Fibroblast of pulmonary artery (primary cell): ENCODE data around the gene KIRREL3.
A peak's percentile ranks its signal among the peaks of the same experiment; 100 is the strongest.

Experiments used
- DNase-seq: peaks from one replicate; pipeline ENCODE4 v3.0.0-alpha.2; 2010; ENCODE audit warnings: low read depth
- H3K4me3 ChIP-seq: replicated peaks from 2 replicates; pipeline ENCODE4 v1.5.1; 2011; ENCODE audit warnings: low read depth, mild to moderate bottlenecking, control low read depth, low read length, moderate library complexity
- TF ChIP-seq, protein P1 (sequence below): IDR thresholded peaks from 2 replicates; pipeline ENCODE4 v1.5.1; 2011; ENCODE audit warnings: mild to moderate bottlenecking, control low read depth, low read length, inconsistent platforms; ENCODE audit errors: missing control alignments

The KIRREL3 gene

DNA sequence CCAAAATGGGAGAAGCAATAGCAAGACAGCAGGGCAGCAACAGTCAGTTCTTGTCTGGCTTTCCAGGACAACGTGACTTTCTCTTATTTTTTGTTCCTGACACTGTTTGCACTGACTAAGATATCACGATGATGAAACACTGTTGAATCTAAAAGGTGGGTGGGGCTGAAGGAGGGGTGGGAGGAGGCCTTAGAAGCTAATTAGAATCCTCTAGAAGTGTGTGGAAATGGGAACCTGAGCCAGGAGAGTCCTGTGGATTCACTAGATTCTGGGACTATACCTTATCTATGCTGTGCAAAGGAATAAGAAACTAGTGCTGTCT, 344.8 kb downstream of the KIRREL3 start:
- TF ChIP-seq, protein P1, sequence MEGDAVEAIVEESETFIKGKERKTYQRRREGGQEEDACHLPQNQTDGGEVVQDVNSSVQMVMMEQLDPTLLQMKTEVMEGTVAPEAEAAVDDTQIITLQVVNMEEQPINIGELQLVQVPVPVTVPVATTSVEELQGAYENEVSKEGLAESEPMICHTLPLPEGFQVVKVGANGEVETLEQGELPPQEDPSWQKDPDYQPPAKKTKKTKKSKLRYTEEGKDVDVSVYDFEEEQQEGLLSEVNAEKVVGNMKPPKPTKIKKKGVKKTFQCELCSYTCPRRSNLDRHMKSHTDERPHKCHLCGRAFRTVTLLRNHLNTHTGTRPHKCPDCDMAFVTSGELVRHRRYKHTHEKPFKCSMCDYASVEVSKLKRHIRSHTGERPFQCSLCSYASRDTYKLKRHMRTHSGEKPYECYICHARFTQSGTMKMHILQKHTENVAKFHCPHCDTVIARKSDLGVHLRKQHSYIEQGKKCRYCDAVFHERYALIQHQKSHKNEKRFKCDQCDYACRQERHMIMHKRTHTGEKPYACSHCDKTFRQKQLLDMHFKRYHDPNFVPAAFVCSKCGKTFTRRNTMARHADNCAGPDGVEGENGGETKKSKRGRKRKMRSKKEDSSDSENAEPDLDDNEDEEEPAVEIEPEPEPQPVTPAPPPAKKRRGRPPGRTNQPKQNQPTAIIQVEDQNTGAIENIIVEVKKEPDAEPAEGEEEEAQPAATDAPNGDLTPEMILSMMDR, result no peak
- no peak for DNase-seq
- no peak overlapping the region for H3K4me3 ChIP-seq

DNA sequence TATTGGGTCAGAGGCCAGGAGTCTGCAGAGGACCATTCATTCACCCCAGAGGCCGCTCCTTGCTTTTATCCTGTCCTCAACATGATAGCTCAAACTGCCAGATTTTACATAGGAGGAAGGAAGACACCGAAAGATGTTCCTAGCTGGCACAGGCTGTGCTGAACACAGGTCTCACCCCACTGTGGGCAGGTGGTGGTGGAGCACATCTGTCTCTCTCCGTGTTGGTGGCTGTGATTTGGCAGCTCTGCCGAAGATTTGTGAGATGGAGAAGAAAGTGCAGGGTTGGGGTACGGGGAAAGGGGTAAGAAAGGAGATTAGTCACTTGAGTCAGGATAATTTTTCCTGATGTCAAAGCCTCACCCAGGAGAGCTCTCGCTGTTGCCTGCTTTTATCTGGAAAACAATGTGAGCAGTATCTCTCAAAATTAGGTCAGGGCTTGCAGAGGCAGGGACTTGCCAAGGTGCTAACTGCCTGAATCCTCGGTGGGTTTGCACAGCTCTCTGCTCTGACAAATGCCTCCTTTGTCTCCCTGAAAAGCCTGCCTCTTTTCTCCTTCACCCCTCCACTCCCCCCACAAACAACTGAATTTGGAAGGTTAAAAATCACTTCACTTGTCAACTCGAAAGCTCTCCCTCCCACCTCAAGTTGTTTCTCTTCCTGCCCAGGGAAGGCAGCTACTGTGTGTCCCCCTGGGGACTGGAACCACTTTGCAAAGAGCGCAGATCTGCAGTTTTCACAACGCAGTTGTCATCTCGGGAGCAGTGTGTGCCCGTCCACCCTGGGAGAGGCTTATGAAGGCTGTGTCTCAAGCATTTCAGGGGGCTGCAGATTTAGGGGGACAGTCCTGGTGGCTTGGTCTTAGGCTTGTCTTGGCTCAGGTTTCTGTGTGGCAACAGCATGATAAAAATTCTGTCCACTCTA, 345.4 kb downstream of the KIRREL3 start:
- TF ChIP-seq, protein P1, result no peak
- DNase-seq, result no peak
- H3K4me3 ChIP-seq, result no peak overlapping the region

DNA sequence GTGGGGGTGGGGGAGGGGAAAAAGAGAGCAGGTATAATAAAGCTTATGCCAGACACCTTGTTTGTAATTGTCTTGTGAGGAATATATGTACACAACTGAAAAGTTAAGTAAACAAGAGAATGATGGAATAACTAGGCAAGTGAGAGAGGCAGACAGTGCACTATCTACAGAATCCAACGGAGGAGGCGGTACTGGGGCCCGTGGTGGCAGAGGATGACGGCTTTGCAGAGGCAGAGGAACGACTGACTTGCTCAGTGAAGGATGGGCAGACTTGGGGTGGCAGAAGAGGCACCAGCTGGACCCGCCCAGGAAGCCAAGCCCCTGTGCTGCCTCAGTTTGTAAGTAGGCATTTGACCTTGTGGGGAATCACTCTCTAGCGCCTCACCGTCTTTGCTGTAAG, 347.5 kb downstream of the KIRREL3 start:
- no peak overlapping the region for H3K4me3 ChIP-seq

DNA sequence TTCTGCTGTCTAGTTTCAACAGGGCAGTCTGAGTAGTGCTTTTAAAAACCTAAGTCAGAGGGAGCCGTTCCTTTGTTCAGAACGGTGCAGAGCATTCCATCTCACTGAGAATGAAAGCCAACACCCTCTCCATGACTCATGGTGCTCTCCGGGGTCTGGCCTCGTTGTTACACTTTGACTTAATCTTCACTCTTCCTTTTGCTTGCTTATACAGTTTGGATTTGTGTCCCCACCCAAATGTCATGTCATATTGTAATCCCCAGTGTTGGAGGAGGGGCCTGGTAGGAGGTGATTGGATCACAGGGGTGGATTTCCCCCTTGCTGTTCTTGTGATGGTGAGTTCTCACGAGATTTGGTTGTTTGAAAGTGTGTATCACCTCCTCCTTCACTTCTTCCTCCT, 352.8 kb downstream of the KIRREL3 start:
- DNase-seq, result peak; percentile 49
- TF ChIP-seq, protein P1, result no peak
- H3K4me3 ChIP-seq, result no peak overlapping the region

More for the DNA sequence above, 347.5 kb downstream of the KIRREL3 start:
- TF ChIP-seq, protein P1, result no peak
- DNase-seq, result no peak

DNA sequence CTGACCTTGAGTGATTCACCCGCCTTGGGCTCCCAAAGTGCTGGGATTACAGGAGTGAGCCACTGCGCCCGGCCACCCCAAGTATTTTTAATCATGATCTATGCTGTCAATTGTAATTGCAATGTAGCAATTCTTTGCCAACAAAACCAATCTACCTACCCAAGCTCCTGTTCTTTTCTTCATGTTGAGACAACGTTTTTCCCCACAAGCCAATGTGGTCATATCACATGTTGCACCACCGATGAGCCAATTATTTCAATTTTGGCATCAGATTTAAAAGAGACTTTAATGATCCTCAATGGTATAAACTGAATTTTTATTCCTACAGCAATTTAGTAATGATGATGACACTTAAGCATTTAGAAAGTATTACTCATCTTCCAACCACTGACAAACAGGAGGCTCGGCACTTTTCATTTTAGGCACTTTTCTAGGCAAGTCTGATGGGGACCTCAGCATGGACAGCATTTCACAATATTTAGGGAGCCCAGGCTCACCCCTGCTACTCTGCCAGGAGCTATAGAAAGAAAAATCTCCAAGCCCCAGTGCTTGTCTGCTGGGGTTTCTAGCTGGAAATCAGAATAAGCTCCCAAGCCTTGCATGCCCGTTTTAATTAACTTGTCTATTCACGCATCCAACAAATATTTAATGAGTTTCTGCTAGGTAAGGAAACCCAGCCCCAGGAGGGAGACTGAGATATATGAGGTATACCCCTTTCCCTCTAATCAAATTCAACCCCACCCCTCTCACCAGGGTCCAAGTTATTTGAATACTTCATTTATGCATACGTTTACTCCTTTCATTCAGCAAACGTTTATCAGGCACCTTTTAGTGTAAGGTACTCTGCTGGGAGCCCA, 353.6 kb downstream of the KIRREL3 start:
- no peak overlapping the region for H3K4me3 ChIP-seq
- no peak for DNase-seq
- TF ChIP-seq, protein P1, result no peak

DNA sequence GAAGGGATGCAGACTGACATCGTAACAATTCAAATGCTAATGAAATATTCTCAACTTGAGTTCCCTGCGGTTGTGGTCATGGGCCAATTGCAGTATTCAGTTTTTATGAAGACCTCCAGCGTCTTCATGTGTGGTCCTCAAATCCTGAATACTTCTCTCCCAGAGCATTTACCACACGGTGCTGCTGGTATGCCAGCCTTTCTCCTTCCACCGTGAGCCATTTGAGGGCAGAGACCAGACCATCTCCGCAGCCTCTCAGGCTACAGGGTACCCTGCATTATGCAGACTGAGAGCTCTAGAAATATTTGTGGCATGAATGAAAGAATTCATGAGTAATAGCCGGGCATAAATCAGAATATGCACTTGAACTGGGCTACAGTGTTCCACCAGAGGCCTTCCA, 355.4 kb downstream of the KIRREL3 start:
- TF ChIP-seq, protein P1, result no peak
- H3K4me3 ChIP-seq, result no peak overlapping the region
- DNase-seq, result no peak
